ENCODE measurements around the gene ANTXRL.

GRCh38 chr10:46245381-46245900 is 41.4 kb upstream of the ANTXRL start:
- TF ChIP-seq CTCF (conservative IDR thresholded peaks at IDR 0.05; ENCODE audit: low read length), result no peak
- TF ChIP-seq EZH2phosphoT487 (IDR thresholded peaks at IDR 0.05; ENCODE audit: borderline replicate concordance, low read depth, low read length), result no peak
